GM12891 (cell line): ENCODE data around the gene TMEM212.

ENCODE experiments used
- DNase-seq: peaks from one replicate; pipeline ENCODE4 v3.0.0; 2011; ENCODE audit warnings: low spot score; ENCODE audit not compliant: insufficient read length
- FAIRE-seq: peaks from 2 replicates; lab custom pipeline; 2011; peaks lifted over from hg19 to GRCh38; lab: Jason Lieb, UNC
- PAX5 ChIP-seq: IDR thresholded peaks from 2 replicates; pipeline ENCODE4 v1.6.1; 2011; ENCODE audit warnings: low read length, moderate library complexity, mild to moderate bottlenecking; ENCODE audit not compliant: insufficient read depth, severe bottlenecking
- POLR2A ChIP-seq: IDR thresholded peaks from 2 replicates; pipeline ENCODE4 v1.6.1; 2011; ENCODE audit warnings: low read depth, low read length, control low read depth
- POLR2AphosphoS5 ChIP-seq: IDR thresholded peaks from 2 replicates; pipeline ENCODE4 v1.6.1; 2011; ENCODE audit warnings: low read depth, low read length, control low read depth
- POU2F2 ChIP-seq: IDR thresholded peaks from 2 replicates; pipeline ENCODE4 v1.6.1; 2011; ENCODE audit warnings: low read depth, mild to moderate bottlenecking, control low read depth, low read length, moderate library complexity
- SPI1 ChIP-seq: IDR thresholded peaks from 2 replicates; pipeline ENCODE4 v1.6.1; 2011; ENCODE audit warnings: low read depth, low read length, control low read depth
- TAF1 ChIP-seq: IDR thresholded peaks from 2 replicates; pipeline ENCODE4 v1.6.1; 2011; ENCODE audit warnings: low read depth, low read length, control low read depth

The TMEM212 gene

DNA sequence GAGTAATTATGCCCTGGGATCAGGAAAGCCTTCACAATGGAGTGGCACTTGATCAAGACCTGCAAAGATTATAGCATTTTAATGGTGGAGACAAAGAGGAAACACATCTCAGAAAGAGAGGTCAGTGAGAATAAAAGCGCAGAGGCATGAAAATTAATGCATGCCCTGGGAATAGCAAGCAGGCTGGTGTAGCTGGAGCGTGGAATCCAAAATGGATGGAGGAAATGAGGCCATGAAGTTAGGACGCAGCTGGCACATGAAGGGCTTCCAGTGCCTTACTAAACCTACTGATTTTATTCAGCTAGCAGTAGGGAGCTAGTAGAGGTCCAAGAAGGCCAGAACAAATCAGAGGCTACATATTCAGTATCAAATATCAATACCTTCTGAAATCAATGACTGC is 38.1 kb downstream of the TMEM212 start:
- TF ChIP-seq TAF1 (no peak), POLR2AphosphoS5 (no peak)
- no peak for FAIRE-seq
- no peak for DNase-seq

DNA sequence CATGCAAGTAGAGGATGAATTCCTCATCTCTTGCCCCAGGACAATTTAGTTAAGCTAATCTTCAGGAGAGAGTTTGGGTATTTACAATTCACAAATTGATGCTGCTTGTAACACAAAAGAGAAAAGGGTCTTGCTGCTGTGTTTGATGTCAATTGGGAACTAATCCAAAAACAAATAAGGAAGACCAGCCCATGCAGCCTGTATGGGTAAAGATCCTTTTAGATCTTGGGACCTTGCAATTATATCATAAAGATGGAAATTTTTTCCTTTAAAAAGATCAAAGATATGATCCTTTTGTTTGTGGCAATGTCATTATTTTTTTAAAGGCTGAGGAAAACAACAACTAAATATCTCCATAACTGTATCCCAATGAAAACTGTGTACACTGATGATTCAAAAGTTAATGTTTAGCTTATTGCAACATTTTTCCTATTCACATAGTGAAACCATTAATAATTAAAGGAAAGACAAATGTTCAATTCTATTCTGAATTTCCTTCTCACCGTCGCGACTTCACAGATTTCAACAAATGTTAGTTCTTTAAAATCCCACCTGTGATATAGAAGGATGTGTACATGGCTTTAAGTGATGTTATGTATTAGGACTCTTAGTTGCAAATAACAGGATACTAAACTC is 40.2 kb downstream of the TMEM212 start:
- FAIRE-seq = no peak
- DNase-seq = no peak
- no peak for TF ChIP-seq POLR2AphosphoS5
- TF ChIP-seq POLR2A = no peak
- TF ChIP-seq SPI1 = no peak
- TF ChIP-seq TAF1 = no peak
- no peak for TF ChIP-seq POU2F2
- TF ChIP-seq PAX5 = no peak

- TF ChIP-seq POU2F2 (no peak), POLR2A (no peak), PAX5 (no peak), TAF1 (no peak), POLR2AphosphoS5 (no peak), SPI1 (no peak)
- FAIRE-seq (no peak), DNase-seq (no peak)
Observed at GRCh38 chr3:171883893-171884279, 40.7 kb downstream of the TMEM212 start.

DNA sequence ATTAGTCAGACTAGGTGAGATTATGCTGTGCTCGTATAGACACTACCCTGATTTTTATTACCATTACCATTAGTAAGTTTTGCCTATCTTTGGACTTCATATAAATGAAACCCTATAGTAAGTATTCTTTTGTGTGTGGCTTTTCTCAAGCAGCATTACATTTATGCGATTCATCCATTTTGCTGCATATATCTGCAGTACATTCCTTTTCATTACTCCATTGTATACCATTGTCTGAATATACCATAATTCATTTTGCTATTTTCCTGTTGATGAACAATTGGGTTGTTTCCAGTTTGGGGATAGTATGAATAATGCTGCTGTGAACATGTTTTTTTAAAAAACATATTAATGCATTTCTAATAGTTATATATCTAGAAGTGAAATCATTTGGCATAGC is 45.3 kb downstream of the TMEM212 start:
- DNase-seq (no peak), FAIRE-seq (no peak)
- TF ChIP-seq PAX5 = no peak
- no peak for TF ChIP-seq POU2F2
- no peak for TF ChIP-seq POLR2AphosphoS5

DNA sequence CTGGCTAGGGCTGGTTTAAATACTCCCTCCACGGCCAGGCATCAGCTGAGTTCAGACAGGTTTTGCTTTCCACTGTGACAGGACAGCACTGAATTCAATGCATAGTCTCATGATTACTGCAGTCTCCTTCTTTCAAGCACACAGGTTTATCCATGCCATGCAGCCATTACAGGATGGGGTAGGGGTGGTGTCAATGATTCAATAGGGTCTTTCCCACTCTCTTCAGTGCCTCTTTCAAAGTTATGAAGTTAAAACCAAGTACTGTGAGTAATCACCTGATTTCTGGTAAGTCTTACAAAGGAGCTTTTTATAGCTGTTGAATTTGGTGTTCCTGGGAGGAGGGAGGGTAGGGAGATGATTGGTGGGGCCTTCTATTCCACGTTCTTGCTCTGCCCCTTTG is 47.2 kb downstream of the TMEM212 start:
- no peak for TF ChIP-seq TAF1
- no peak for TF ChIP-seq POU2F2
- TF ChIP-seq POLR2AphosphoS5 = no peak
- no peak for TF ChIP-seq SPI1
- no peak for TF ChIP-seq POLR2A
- TF ChIP-seq PAX5 = no peak
- FAIRE-seq (no peak), DNase-seq (no peak)

DNA sequence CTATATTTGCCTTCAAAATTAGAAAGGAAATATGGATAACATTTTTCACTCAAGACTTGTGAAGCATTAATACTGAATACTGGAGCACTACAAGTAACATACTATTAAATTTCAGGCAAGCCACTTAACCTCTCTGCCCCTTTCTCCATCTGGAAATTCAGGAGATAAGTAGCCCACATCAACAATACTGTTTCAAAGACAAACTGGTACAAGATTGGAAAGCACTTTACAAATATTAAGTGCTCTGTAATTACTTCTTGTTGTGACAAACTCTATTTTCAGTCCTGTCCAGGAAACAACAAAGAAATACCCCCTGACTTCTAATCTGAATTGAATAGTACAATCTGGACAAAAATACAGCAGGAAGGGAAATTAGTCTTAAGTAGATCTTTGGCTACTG is 49.3 kb downstream of the TMEM212 start:
- no peak for TF ChIP-seq POLR2A
- no peak for TF ChIP-seq POU2F2
- no peak for TF ChIP-seq SPI1
- no peak for TF ChIP-seq POLR2AphosphoS5
- no peak for TF ChIP-seq TAF1
- no peak for TF ChIP-seq PAX5
- FAIRE-seq (no peak), DNase-seq (no peak)

DNA sequence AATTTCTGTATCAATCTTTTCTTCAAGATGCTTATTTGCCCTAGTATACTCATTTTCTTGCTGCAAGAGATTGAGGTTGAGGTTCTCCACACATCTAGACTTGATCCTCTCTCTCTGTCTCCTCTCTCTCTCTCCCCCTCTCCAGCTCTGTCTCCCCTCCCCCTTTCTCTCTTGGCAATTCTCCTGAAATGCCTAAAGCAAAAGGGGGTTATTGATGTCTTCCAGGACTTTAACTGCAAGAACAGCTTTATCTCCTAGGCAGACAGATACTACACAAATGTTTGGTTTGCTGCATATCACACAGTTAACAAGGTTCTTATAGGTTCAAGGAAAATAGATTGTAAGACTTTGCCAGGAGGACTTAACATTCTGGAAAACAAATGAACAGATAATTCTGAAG is 52.1 kb downstream of the TMEM212 start:
- no peak for TF ChIP-seq SPI1
- FAIRE-seq = no peak
- DNase-seq = no peak

DNA sequence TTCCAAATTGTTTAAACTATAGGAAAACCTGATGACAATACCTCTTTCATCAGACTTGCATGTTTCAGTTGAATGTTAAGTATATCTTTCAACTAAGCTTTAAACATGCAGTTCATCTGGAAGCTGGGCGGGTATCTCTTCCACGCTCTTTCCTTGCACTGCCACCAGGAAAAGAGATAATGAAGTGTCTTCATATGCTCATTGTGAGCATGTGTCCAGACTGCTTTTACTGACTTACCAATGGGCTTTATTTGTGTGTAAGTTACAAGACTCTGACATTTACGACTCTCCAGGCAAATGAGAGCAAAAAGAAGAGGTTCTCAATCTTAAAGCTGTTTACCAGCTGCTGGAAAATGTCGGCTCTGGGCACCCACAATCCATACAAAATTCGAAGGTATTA is 52.8 kb downstream of the TMEM212 start:
- TF ChIP-seq TAF1 (no peak), PAX5 (no peak), POU2F2 (no peak), SPI1 (no peak), POLR2A (no peak), POLR2AphosphoS5 (no peak)
- FAIRE-seq (no peak), DNase-seq (no peak)

DNA sequence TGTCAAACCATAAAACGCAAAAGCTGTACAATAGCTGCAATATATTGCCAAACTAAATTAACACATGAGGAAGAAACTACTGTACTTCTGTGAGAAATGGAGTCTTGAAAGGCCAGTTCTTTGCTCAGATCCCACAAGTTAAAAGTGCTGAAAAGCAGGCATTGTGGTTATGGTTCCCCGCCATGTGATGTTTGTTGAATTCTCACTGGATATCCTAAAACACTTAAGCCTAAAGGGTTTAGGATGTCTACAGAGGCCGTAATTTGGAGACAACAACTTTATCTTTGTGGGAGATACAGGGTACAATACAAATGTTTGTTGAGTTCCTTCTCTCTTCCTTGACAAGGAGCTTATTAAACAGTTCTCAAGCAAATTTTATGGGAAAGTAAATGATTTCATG is 53.2 kb downstream of the TMEM212 start:
- DNase-seq = no peak
- FAIRE-seq = no peak
- TF ChIP-seq POU2F2 = no peak
- TF ChIP-seq TAF1 = no peak
- no peak for TF ChIP-seq POLR2AphosphoS5
- no peak for TF ChIP-seq SPI1
- TF ChIP-seq PAX5 = no peak
- TF ChIP-seq POLR2A = no peak

DNA sequence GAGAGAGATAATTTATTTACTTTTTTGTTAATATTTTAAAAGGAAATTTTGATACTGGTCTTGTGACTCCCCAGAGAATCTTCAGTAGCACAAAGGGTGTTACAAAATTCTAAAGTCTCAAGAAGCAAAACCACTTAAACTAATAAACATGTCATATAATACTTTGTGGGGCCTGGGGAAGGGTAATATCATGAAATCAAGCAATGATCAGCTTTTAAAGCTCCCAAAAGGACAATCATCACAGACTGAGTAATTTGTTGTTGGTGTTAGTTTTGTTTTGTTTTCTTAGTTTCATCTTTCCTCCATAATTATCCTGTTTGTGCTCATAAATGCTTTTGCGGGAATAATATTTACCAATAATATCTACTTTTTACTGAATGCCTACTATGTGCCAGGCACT is 55.0 kb downstream of the TMEM212 start:
- DNase-seq (no peak), FAIRE-seq (no peak)
- TF ChIP-seq PAX5 (no peak), SPI1 (no peak), TAF1 (no peak), POLR2AphosphoS5 (no peak), POU2F2 (no peak)

DNA sequence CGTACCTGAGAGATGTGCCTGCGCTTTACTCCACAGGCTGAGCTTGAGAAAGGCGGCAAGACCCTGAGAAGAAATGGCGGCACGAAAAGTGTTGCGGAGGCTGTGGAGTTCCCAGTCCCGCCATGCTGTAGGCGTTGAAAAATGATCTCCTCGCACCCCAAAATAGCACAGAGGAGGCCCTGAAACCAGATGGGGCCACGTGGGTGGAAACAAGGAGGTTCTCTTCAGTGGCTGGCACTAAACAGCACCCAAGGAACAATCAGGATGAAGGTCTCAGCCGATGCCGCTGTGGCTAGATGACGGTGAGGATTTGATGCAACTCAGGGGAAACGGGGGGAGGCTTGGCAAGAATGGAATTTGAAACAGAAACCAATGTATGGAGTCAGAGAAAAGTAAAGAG is 57.3 kb downstream of the TMEM212 start:
- no peak for TF ChIP-seq PAX5
- TF ChIP-seq TAF1 = no peak
- TF ChIP-seq POU2F2 = no peak
- TF ChIP-seq POLR2A = no peak
- TF ChIP-seq POLR2AphosphoS5 = no peak
- TF ChIP-seq SPI1 = no peak
- FAIRE-seq (no peak), DNase-seq (no peak)
